ENCODE results near the gene PIK3CB.
"Not testable (repeated sequence)": the region's sequence is repeated elsewhere in the genome, so short reads cannot be mapped to it uniquely, and the experiment has no call there.

The PIK3CB gene

GRCh38 chr3:138678086-138678485 lies 156.6 kb downstream of the PIK3CB start:
- no peak for DNase-seq

- peak; percentile 34 for DNase-seq
Observed at GRCh38 chr3:138675393-138675792, 159.3 kb downstream of the PIK3CB start.

- DNase-seq, result peak; percentile 68
Observed at GRCh38 chr3:138673641-138674530, 160.8 kb downstream of the PIK3CB start.

- no peak for DNase-seq
Observed at GRCh38 chr3:138670407-138670806, 164.3 kb downstream of the PIK3CB start.

GRCh38 chr3:138668107-138668506 lies 166.6 kb downstream of the PIK3CB start:
- no peak for DNase-seq

- DNase-seq, result no peak
Observed at GRCh38 chr3:138657508-138657907, 177.2 kb downstream of the PIK3CB start.

GRCh38 chr3:138653567-138653966 lies 181.2 kb downstream of the PIK3CB start:
- DNase-seq, result no peak

- DNase-seq, result no peak
Observed at GRCh38 chr3:138649134-138649533, 185.6 kb downstream of the PIK3CB start.

GRCh38 chr3:138646513-138646912 lies 188.2 kb downstream of the PIK3CB start:
- DNase-seq, result no peak

GRCh38 chr3:138646008-138646407 lies 188.7 kb downstream of the PIK3CB start:
- DNase-seq, result no peak

- no peak for DNase-seq
Observed at GRCh38 chr3:138642927-138643253, 191.8 kb downstream of the PIK3CB start.

GRCh38 chr3:138642226-138642926 lies 192.4 kb downstream of the PIK3CB start:
- no peak for DNase-seq

- DNase-seq, result no peak
Observed at GRCh38 chr3:138640537-138640936, 194.2 kb downstream of the PIK3CB start.

- DNase-seq, result no peak
Observed at GRCh38 chr3:138638641-138639040, 196.1 kb downstream of the PIK3CB start.

GRCh38 chr3:138629526-138629925 lies 205.2 kb downstream of the PIK3CB start:
- no peak for DNase-seq

- peak; percentile 46 for DNase-seq
Observed at GRCh38 chr3:138625707-138626365, 208.9 kb downstream of the PIK3CB start.

- no peak for DNase-seq
Observed at GRCh38 chr3:138624518-138624917, 210.2 kb downstream of the PIK3CB start.

- DNase-seq, result peak; percentile 7
Observed at GRCh38 chr3:138620431-138620830, 214.3 kb downstream of the PIK3CB start.

GRCh38 chr3:138615462-138615861 lies 219.3 kb downstream of the PIK3CB start:
- DNase-seq, result no peak

- DNase-seq, result no peak
Observed at GRCh38 chr3:138609898-138610266, 224.8 kb downstream of the PIK3CB start.

GRCh38 chr3:138608322-138609135 lies 226.2 kb downstream of the PIK3CB start, which contains the start of gene FAIM:
Gene FAIM, plus strand, starts transcription at chr3:138608771. Its CDS starts 10,956 bp downstream, at chr3:138619727.
- peak; percentile 71 for DNase-seq

GRCh38 chr3:138604106-138604595 lies 230.6 kb downstream of the PIK3CB start:
- DNase-seq, result not testable (repeated sequence)

Measured in fibroblast of skin of back (primary cell).